GM19468 (cell line): ENCODE data around the gene ADCK2.
"Not testable (repeated sequence)": the region's sequence is repeated elsewhere in the genome, so short reads cannot be mapped to it uniquely, and the experiment has no call there.

Source experiments
- ATAC-seq: cut with Tn5 transposase; IDR thresholded peaks from one replicate; pipeline ENCODE4 v1.9.1; 2021; ENCODE audit warnings: mild to moderate bottlenecking, moderate library complexity, moderate number of reproducible peaks; ENCODE audit not compliant: unreplicated experiment; ENCODE audit errors: extremely low read depth

ADCK2 gene

DNA sequence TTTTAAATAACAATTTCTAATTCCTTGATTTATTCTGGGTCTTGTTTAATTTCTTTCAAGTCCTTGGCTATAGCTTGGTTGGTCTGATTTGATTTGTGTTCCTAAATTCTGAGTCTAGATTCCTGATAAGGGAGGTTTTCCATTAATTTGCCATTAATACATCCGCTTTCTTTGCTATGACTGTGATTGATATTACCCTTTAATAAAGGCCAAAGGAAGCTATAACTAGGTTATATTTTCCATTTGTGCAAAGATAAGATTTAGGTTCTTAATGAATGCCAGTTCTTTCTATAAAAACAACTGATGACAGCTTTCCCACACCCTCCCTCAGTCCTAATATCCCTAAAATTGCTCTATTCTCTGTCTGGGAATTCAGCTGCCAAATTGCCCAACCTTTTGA is 52.0 kb downstream of the ADCK2 start:
- no peak for ATAC-seq

DNA sequence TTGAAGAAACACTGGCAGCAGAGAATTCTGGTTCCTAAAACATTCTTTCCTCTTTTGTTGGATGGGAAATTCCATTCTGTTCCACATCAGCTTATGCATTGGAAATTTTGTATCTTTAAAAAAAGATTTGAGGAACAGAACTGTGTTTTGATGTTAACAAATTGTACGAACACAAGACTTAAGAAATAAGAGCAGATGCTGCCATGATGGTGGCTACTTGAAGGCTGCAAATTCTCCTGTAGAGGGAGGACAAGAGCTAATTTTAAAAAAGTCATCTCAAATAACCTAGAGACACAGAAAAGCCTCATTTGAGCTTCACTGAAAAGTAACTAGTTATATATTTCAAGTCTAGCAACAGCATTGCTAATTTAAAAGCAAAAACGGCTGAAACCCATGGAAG is 53.5 kb downstream of the ADCK2 start:
- ATAC-seq = no peak

- no peak for ATAC-seq
Measured at GRCh38 chr7:140732416-140732815, 59.7 kb downstream of the ADCK2 start.

- no peak for ATAC-seq
Measured at GRCh38 chr7:140734096-140734495, 61.4 kb downstream of the ADCK2 start.

- ATAC-seq = no peak
Measured at GRCh38 chr7:140734729-140735128, 62.0 kb downstream of the ADCK2 start.

DNA sequence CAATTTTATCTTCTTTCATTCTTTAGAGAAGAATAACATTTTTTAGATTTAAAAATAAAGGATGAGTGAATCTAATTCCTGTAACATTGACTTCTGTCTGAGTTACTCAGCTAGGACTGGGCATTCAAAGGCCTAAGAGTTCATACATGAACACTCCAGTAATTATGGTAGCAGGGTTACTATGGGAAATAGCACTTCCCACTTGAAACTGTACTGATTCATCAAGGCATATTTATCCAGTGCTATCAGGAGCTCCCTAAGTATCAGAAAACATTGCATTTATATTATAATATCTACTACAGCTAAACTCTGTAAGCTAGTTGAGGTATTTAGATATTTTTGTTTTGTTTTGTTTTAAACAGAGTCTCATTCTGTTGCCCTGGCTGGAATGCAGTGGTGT is 65.5 kb downstream of the ADCK2 start:
- ATAC-seq = no peak

- not testable (repeated sequence) for ATAC-seq
Measured at GRCh38 chr7:140743255-140743654, 70.5 kb downstream of the ADCK2 start.

DNA sequence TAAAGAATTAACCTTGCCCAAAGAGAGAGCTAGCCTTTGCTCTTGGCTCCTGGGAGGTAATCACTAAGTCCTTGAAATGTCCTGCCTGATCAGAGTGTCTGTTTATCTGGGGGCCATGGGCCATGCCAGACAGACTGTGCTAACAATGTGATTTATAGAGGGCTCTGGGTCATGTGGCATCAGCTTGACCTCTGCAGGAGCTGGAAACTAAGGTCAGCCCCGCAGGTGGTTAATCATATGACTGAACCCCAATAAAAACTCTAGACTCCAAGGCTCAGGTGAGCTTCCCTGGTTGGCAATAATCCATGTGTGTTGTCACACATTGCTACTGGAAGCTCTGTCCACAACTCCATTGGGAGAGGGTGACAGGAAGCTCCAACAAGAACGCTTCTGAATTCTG is 71.3 kb downstream of the ADCK2 start:
- no peak for ATAC-seq
